HG03354 (cell line): ENCODE results near the gene CNOT2.

Experiments
- ATAC-seq: cut with Tn5 transposase; IDR thresholded peaks from one replicate; pipeline ENCODE4 v1.9.1; 2021; ENCODE audit warnings: mild to moderate bottlenecking; ENCODE audit not compliant: unreplicated experiment, poor library complexity, severe bottlenecking

The CNOT2 gene

DNA sequence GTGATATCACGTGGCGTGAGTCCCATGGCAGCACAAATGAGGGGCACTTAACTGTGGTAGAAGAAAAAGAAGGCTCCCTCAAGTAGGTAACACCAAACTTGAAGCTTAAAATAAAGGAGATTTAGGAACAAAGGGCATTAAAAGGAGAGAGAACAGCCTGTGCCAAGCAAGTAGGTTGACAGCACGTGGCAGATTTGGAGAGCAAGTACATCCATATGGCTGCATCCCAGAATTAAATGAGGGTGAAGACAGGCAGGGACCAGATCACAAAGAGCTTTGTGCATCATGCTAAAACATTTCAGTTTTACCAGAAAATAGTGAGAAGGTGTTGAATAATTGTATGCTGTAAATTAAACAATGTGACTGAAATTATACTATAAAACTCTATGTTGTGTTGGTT is 155.6 kb downstream of the CNOT2 start:
- no peak for ATAC-seq

DNA sequence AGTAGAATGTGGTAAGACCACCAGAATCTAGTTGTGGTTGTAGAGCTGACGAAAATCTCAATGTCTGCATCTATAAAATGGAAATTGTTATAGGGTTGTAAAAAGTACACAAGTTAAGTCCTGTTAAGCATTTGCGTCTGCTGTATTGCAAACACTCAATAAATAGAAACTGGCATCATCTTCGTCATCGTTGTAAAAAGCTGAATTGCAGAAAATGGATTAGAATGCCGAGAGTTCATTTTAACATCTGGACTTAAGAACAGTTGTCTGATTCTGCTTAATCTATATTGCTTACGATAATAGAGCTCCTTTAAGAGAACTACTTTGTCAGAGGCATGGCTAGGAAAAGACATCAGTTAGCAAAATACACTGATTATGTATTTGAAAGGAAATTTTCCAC is 156.1 kb downstream of the CNOT2 start:
- ATAC-seq = no peak

- no peak for ATAC-seq
These were observed 156.9 kb downstream of the CNOT2 start for GRCh38 chr12:70400124-70400523.

- no peak for ATAC-seq
These were observed 159.4 kb downstream of the CNOT2 start for GRCh38 chr12:70402597-70402996.

GRCh38 chr12:70403826-70404225 is 160.6 kb downstream of the CNOT2 start:
- no peak for ATAC-seq
